NCI-H187 (cell line): ENCODE results near the gene IRF9.

Experiments
- DNase-seq, 2 experiments: peaks; one replicate each; lab custom pipeline; 2025; lab: John Stamatoyannopoulos, UW

IRF9 gene

GRCh38 chr14:24147761-24148428, 13.2 kb upstream of the IRF9 start:
- no peak for DNase-seq

GRCh38 chr14:24149302-24149969, 11.6 kb upstream of the IRF9 start:
- no peak for DNase-seq

- no peak for DNase-seq
Observed at GRCh38 chr14:24150061-24150460, 11.0 kb upstream of the IRF9 start.

- no peak for DNase-seq
Observed at GRCh38 chr14:24150567-24150966, 10.5 kb upstream of the IRF9 start.

GRCh38 chr14:24150993-24151392, 10.1 kb upstream of the IRF9 start:
- DNase-seq: no peak

GRCh38 chr14:24151404-24152080, 9.5 kb upstream of the IRF9 start:
- no peak for DNase-seq

- DNase-seq: no peak
Observed at GRCh38 chr14:24155100-24155499, 6.0 kb upstream of the IRF9 start.

- DNase-seq: no peak
Observed at GRCh38 chr14:24156840-24157239, 4.2 kb upstream of the IRF9 start.

- DNase-seq: no peak
Observed at GRCh38 chr14:24157331-24157730, 3.7 kb upstream of the IRF9 start.

GRCh38 chr14:24159777-24160498, 1.1 kb upstream of the IRF9 start:
- no peak for DNase-seq

GRCh38 chr14:24160499-24160849, 591 bp upstream of the IRF9 start:
- DNase-seq: no peak

- no peak for DNase-seq
Observed at GRCh38 chr14:24162093-24162492, 1.0 kb downstream of the IRF9 start.

- no peak for DNase-seq
Observed at GRCh38 chr14:24164518-24164991, 3.5 kb downstream of the IRF9 start.

GRCh38 chr14:24165785-24166184, 4.7 kb downstream of the IRF9 start:
- DNase-seq: no peak

- no peak for DNase-seq
Observed at GRCh38 chr14:24167469-24168114, 6.5 kb downstream of the IRF9 start.

- DNase-seq: peak; percentile 96 to 98
Observed at GRCh38 chr14:24171422-24172260, 10.6 kb downstream of the IRF9 start, which contains the start of gene REC8. Gene REC8, plus strand, starts transcription at chr14:24172080. Its CDS starts 473 bp downstream, at chr14:24172553.

- DNase-seq: no peak
Observed at GRCh38 chr14:24172261-24172860, 11.3 kb downstream of the IRF9 start.

- no peak for DNase-seq
Observed at GRCh38 chr14:24172871-24173281, 11.8 kb downstream of the IRF9 start.

- DNase-seq: no peak
Observed at GRCh38 chr14:24176599-24176998, 15.5 kb downstream of the IRF9 start.

GRCh38 chr14:24177041-24177825, 16.2 kb downstream of the IRF9 start:
- DNase-seq: no peak
